Aorta (tissue), 5 donors: ENCODE data around the gene TEAD1. TPM values are rescaled to one million over a fixed set of nuclear protein-coding genes. Genes with fewer than 3 reads are reported as not detected.

ENCODE experiments used
- ATAC-seq: fragments of 200-7000 bp; cut with Tn5 transposase; one replicate; pipeline ENCODE4 v1.9.1; 2022; ENCODE audit warnings: moderate library complexity; ENCODE audit not compliant: low FRiP score
- DNase-seq, 2 donors: peaks; one replicate each; pipeline ENCODE4 v3.0.0-alpha.2; 2020
- H3K27ac ChIP-seq, 2 donors: one replicate each; pipeline ENCODE4 v1.5.1; 2013; ENCODE audit warnings: low read length in 2 of 2, mild to moderate bottlenecking in 2 of 2, moderate library complexity in 2 of 2, control low read depth in 1 of 2, inconsistent platforms in 1 of 2, low read depth in 1 of 2
- H3K27me3 ChIP-seq, 2 donors: one replicate each; pipeline ENCODE4 v1.6.1; 2013; ENCODE audit warnings: control low read depth in 1 of 2, low read length in 1 of 2, mild to moderate bottlenecking in 1 of 2, moderate library complexity in 1 of 2; ENCODE audit not compliant: insufficient read depth in 2 of 2, control insufficient read depth in 1 of 2
- H3K36me3 ChIP-seq, 2 donors: one replicate each; pipeline ENCODE4 v1.6.1; 2013; ENCODE audit warnings: control low read depth in 1 of 2, low read length in 1 of 2, mild to moderate bottlenecking in 1 of 2; ENCODE audit not compliant: insufficient read depth in 2 of 2, control insufficient read depth in 1 of 2
- H3K4me1 ChIP-seq, 2 donors: one replicate each; pipeline ENCODE4 v1.6.1; 2013; ENCODE audit warnings: low read length in 2 of 2, control low read depth in 1 of 2, mild to moderate bottlenecking in 1 of 2, moderate library complexity in 1 of 2; ENCODE audit not compliant: insufficient read depth in 2 of 2, control insufficient read depth in 1 of 2
- H3K4me3 ChIP-seq, 2 donors: one replicate each; pipeline ENCODE4 v1.5.1; 2013; ENCODE audit warnings: low read length in 2 of 2, control low read depth in 1 of 2, mild to moderate bottlenecking in 1 of 2
- H3K9me3 ChIP-seq: one replicate; pipeline ENCODE4 v1.6.1; 2013; ENCODE audit warnings: mild to moderate bottlenecking, low read length; ENCODE audit not compliant: control insufficient read depth
- WGBS, 2 donors: extraction: QIAGEN DNeasy Blood & Tissue Kit; methylation state at CpG; one replicate each; pipeline ENCODE4 v1.1.7; 2013; 5-methylcytosine and 5-hydroxymethylcytosine counted together
- intact Hi-C, 2 donors: fragments of 100-400 bp; cut with DNase I; formaldehyde crosslinking; loops; one replicate each; pipeline versions ENCODE4 v1.14.2 to v1.15.0; 2022
- polyA plus RNA-seq, 2 donors: library from polyadenylated mRNA; stranded (reverse); fragments of 200-250 nt; gene quantifications; one replicate each; pipeline ENCODE4 v1.2.3, GENCODE V29; 2013
- total RNA-seq, 2 donors: library from RNA; stranded (reverse); fragmentation: NEBNext Ultra II Directional; extraction: Animal tissue kit (Norgen Biotek cat#: 25700); gene quantifications; one replicate each; pipeline ENCODE4 v1.2.1, GENCODE V29; 2021
- donor health status: healthy with polysubstance abuse.
- donor health status: Bipolar disorder and iron deficiency.
- donor health status: DM: no; HTN: no; CAD: no.
- donor health status: DM: no; HTN: no; CAD: no.
- donor health status: DM: yes; HTN: yes; CAD: no.

Gene TEAD1
- total and polyA plus RNA-seq, 4 donors = 10.8 to 64.9 (median 34.3) TPM

- DNase-seq (no peak), ATAC-seq (no peak)
- Histone ChIP-seq H3K36me3 (no peaks in the 10 kb centered on the region), H3K4me3 (no peak overlapping the region), H3K4me1 (peaks cover 0 to 9% of the 10 kb centered on the region in 2 donors), H3K27me3 (no peaks in the 10 kb centered on the region), H3K27ac (no peak overlapping the region), H3K9me3 (no peaks in the 10 kb centered on the region)
- intact Hi-C loops = loop anchor here in 1 of 2 donors (10.0 kb wide), 1 partner anchor 118 kb away; the partner anchor contains the start of gene TEAD1
- whole genome bisulfite sequencing, 2 donors = 31 to 34% methylated on average over 2 of the region's 2 CpGs
Observed at GRCh38 chr11:12792590-12792989, 118.4 kb downstream of the TEAD1 start.

DNA sequence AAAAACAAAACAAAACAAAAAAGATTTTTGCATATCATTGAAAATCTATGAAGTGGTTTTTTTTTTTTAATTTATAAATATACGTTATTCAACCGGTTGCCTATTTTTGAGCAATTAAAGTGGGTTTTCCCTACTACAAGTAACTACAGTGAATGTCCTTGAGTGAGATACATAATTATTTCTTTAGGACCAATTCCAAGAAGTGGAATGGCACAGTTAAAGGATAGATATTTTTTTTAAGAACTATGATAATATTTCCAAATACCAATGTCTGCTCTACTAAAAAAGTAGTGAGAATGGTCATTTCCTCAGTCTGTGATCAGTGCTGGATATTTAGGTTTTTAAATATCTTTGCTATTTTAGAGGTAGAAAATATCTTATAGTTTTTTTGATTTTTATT, 118.8 kb downstream of the TEAD1 start:
- H3K27ac ChIP-seq = no peak overlapping the region
- no peak overlapping the region for H3K4me3 ChIP-seq
- ATAC-seq (no peak), DNase-seq (no peak)
- H3K9me3 ChIP-seq = no peaks in the 10 kb centered on the region
- H3K4me1 ChIP-seq = peaks cover 0 to 9% of the 10 kb centered on the region in 2 donors
- intact Hi-C loops = loop anchor here in 1 of 2 donors (10.0 kb wide), 1 partner anchor 118 kb away; the partner anchor contains the start of gene TEAD1
- no peaks in the 10 kb centered on the region for H3K36me3 ChIP-seq
- WGBS, 2 donors = 56 to 66% methylated on average over 2 of the region's 2 CpGs
- no peaks in the 10 kb centered on the region for H3K27me3 ChIP-seq

DNA sequence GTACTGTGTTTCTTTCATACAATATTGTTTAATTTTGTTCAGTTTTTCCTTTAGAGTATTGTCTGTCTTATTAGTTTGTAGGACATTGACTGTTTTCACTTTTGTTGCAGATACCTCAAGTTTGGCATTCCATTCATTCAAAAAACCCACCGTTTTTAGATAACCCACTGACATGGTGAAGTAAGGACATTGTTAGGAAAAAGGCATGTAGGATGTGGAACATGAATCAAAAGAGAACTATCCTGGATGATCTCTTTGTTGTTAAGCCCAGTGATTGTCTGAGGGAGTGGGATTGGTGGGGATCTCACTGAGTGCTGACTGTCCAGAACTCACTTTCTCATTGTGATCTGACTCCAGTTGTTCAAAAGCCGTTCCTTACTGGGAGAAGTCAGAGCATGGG, 119.3 kb downstream of the TEAD1 start:
- WGBS, 2 donors = 43 to 48% methylated on average over 2 of the region's 2 CpGs
- H3K9me3 ChIP-seq = no peaks in the 10 kb centered on the region
- H3K4me3 ChIP-seq = no peak overlapping the region

DNA sequence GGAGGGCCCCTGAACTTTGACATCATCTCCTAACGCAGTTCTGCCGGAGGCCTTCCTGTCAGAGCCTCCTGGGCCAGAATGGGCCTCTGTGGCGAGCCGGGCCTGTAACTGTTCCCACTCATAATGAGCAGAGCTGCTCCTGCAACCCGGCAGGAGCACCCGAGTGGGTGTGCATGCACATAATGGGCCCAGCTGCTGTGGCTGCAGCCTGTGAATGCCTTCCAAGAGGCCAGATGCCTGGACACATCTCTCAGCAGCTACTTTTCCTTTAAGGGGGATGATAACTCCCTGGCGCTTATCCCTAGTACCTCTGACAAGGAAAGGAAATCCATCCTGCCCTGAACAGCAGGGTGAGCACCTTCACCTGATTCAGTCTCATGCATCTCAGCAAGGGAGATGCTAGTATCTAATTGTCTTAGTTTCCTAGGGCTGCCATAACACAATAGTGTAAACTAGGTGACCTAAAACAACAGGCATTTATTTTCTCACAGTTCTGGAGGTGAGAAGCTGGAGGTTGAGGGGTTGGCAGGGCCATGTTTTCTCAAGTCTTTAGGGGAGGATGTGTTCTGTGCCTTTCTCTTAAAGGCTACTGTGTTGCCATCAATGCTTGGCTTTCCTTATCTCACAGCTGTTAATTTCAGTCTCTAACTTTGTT, 120.5 kb downstream of the TEAD1 start:
- H3K9me3 ChIP-seq = no peaks in the 10 kb centered on the region
- DNase-seq (no peak), ATAC-seq (peak; percentile 17)
- H3K4me1 ChIP-seq = peaks cover 0 to 11% of the 10 kb centered on the region in 2 donors
- H3K4me3 ChIP-seq = no peak overlapping the region
- WGBS, 2 donors = 90 to 96% methylated on average over 7 of the region's 7 CpGs
- H3K27me3 ChIP-seq = no peaks in the 10 kb centered on the region
- no peaks in the 10 kb centered on the region for H3K36me3 ChIP-seq
- intact Hi-C loops = loop anchor here in 1 of 2 donors (10.0 kb wide), 1 partner anchor 120 kb away; the partner anchor contains the start of gene TEAD1
- H3K27ac ChIP-seq = no peak overlapping the region

More for the DNA sequence above, 119.3 kb downstream of the TEAD1 start:
- Histone ChIP-seq H3K27ac (no peak overlapping the region), H3K36me3 (no peaks in the 10 kb centered on the region), H3K27me3 (no peaks in the 10 kb centered on the region), H3K4me1 (peaks cover 0 to 9% of the 10 kb centered on the region in 2 donors)
- DNase-seq (no peak), ATAC-seq (no peak)
- intact Hi-C loops = loop anchor here in 1 of 2 donors (10.0 kb wide), 1 partner anchor 119 kb away; the partner anchor contains the start of gene TEAD1

GRCh38 chr11:12797996-12798395, 123.8 kb downstream of the TEAD1 start:
- Histone ChIP-seq H3K27ac (no peak overlapping the region), H3K36me3 (no peaks in the 10 kb centered on the region), H3K27me3 (no peaks in the 10 kb centered on the region), H3K4me1 (peaks cover 1 to 9% of the 10 kb centered on the region in 2 donors), H3K9me3 (no peaks in the 10 kb centered on the region), H3K4me3 (no peak overlapping the region)
- DNase-seq (no peak), ATAC-seq (no peak)
- intact Hi-C loops = loop anchor here in 1 of 2 donors (10.0 kb wide), 1 partner anchor 123 kb away; the partner anchor contains the start of gene TEAD1
- WGBS, 2 donors = 95 to 97% methylated on average over 3 of the region's 3 CpGs

- peaks cover 1 to 9% of the 10 kb centered on the region in 2 donors for H3K4me1 ChIP-seq
- no peak overlapping the region for H3K4me3 ChIP-seq
- WGBS, 2 donors = 5 to 16% methylated on average over 4 of the region's 4 CpGs
- DNase-seq = no peak
- H3K27ac ChIP-seq = no peak overlapping the region
- no peaks in the 10 kb centered on the region for H3K27me3 ChIP-seq
- intact Hi-C loops = loop anchor here in 1 of 2 donors (10.0 kb wide), 1 partner anchor 124 kb away; the partner anchor contains the start of gene TEAD1
- no peak for ATAC-seq
- no peaks in the 10 kb centered on the region for H3K36me3 ChIP-seq
- H3K9me3 ChIP-seq = no peaks in the 10 kb centered on the region
Observed at GRCh38 chr11:12798609-12799011, 124.4 kb downstream of the TEAD1 start.

DNA sequence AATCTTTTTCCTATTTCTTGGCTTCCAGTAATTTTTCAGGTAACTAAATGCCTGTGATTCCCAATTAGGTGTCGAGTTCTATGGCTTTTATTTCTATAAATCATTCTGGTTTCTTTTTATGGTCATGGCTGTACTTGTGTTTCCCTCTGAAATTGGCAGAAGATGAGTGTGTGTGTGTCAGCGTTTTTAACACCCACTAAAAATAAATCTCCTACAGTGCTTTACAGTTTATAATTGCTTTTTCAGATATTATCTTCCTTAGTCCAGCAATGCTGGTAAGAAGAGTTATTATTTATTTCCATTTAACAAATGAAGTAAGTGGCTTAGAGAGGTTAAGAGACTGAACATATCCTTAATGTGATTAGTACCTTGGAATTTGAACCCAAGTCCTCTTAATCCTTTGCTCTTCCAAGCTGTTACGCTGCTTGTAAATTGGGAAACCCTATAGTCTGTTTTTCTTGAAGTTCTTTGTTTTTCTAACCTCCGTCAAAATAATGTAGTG, 125.2 kb downstream of the TEAD1 start:
- Histone ChIP-seq H3K27ac (no peak overlapping the region), H3K9me3 (no peaks in the 10 kb centered on the region), H3K4me1 (peaks cover 1 to 9% of the 10 kb centered on the region in 2 donors), H3K27me3 (no peaks in the 10 kb centered on the region), H3K4me3 (no peak overlapping the region), H3K36me3 (no peaks in the 10 kb centered on the region)
- intact Hi-C loops = loop anchor here in 1 of 2 donors (10.0 kb wide), 1 partner anchor 125 kb away; the partner anchor contains the start of gene TEAD1
- 10% methylated on average over 4 of the region's 4 CpGs for WGBS, 2 donors
- DNase-seq = no peak
- ATAC-seq = no peak

- 9 to 16% methylated on average over 8 of the region's 8 CpGs for WGBS, 2 donors
Observed at GRCh38 chr11:12800032-12800671, 125.9 kb downstream of the TEAD1 start.

More at GRCh38 chr11:12800032-12800671, 125.9 kb downstream of the TEAD1 start:
- H3K4me3 ChIP-seq = no peak overlapping the region
- H3K9me3 ChIP-seq = no peaks in the 10 kb centered on the region
- no peaks in the 10 kb centered on the region for H3K36me3 ChIP-seq
- no peaks in the 10 kb centered on the region for H3K27me3 ChIP-seq
- ATAC-seq (peak; percentile 51), DNase-seq (no peak)
- peaks cover 1 to 9% of the 10 kb centered on the region in 2 donors for H3K4me1 ChIP-seq
- intact Hi-C loops = no loop called here
- H3K27ac ChIP-seq = no peak overlapping the region
